HG02852 (cell line): ENCODE results near the gene RAB3IL1.

Source experiments
- ATAC-seq: cut with Tn5 transposase; IDR thresholded peaks from one replicate; pipeline ENCODE4 v1.9.1; 2021; ENCODE audit warnings: mild to moderate bottlenecking, moderate library complexity; ENCODE audit not compliant: unreplicated experiment

Gene RAB3IL1

GRCh38 chr11:61869708-61870451 is 47.5 kb downstream of the RAB3IL1 start:
- no peak for ATAC-seq

GRCh38 chr11:61869429-61869707 is 48.0 kb downstream of the RAB3IL1 start:
- ATAC-seq: no peak

GRCh38 chr11:61868571-61869428 is 48.6 kb downstream of the RAB3IL1 start:
- no peak for ATAC-seq

GRCh38 chr11:61866958-61867343 is 50.4 kb downstream of the RAB3IL1 start:
- no peak for ATAC-seq

- ATAC-seq: no peak
These were observed 51.0 kb downstream of the RAB3IL1 start for GRCh38 chr11:61866231-61866957.

GRCh38 chr11:61864814-61865775 is 52.3 kb downstream of the RAB3IL1 start:
- ATAC-seq: no peak

- no peak for ATAC-seq
These were observed 53.8 kb downstream of the RAB3IL1 start for GRCh38 chr11:61863548-61864081.

- no peak for ATAC-seq
These were observed 54.4 kb downstream of the RAB3IL1 start for GRCh38 chr11:61862714-61863547.

- ATAC-seq: no peak
These were observed 55.7 kb downstream of the RAB3IL1 start for GRCh38 chr11:61861634-61862033.

- ATAC-seq: no peak
These were observed 57.1 kb downstream of the RAB3IL1 start for GRCh38 chr11:61860054-61860903.

GRCh38 chr11:61855939-61856680 is 61.3 kb downstream of the RAB3IL1 start:
- ATAC-seq: no peak

- no peak for ATAC-seq
These were observed 62.2 kb downstream of the RAB3IL1 start for GRCh38 chr11:61854966-61855714.

- ATAC-seq: no peak
These were observed 63.0 kb downstream of the RAB3IL1 start for GRCh38 chr11:61854206-61854895.

GRCh38 chr11:61853698-61854169 is 63.6 kb downstream of the RAB3IL1 start:
- ATAC-seq: no peak

- no peak for ATAC-seq
These were observed 65.5 kb downstream of the RAB3IL1 start for GRCh38 chr11:61851900-61852295.

GRCh38 chr11:61851113-61851899 is 66.1 kb downstream of the RAB3IL1 start:
- ATAC-seq: no peak
